GM12872 (cell line): Measurements from ENCODE around the gene GABRR1.

Source experiments
- CTCF ChIP-seq: IDR thresholded peaks from 3 replicates; pipeline ENCODE4 v1.5.1; 2011; ENCODE audit warnings: low read depth, mild to moderate bottlenecking, low read length, moderate library complexity; ENCODE audit not compliant: insufficient read depth

GABRR1 gene

GRCh38 chr6:89131599-89131998 lies 85.6 kb downstream of the GABRR1 start:
- no peak for TF ChIP-seq CTCF
